Mesendoderm (in vitro differentiated cells): Measurements from ENCODE around the gene EEF1AKMT1.

Source experiments
- DNase-seq: peaks from one replicate; pipeline ENCODE4 v3.0.0; 2013
- H2AK5ac ChIP-seq: 2 replicates; pipeline ENCODE4 v1.6.1; 2013; ENCODE audit warnings: low read length, inconsistent platforms
- H2BK120ac ChIP-seq: 2 replicates; pipeline ENCODE4 v1.6.1; 2013; ENCODE audit warnings: low read depth, mild to moderate bottlenecking, low read length, moderate library complexity, mixed read lengths
- H2BK15ac ChIP-seq: replicated peaks from 2 replicates; pipeline ENCODE4 v1.6.1; 2013; ENCODE audit warnings: low read depth, mild to moderate bottlenecking, moderate library complexity
- H2BK5ac ChIP-seq: 2 replicates; pipeline ENCODE4 v1.6.1; 2013; ENCODE audit warnings: low read length, inconsistent platforms
- H3K18ac ChIP-seq: 2 replicates; pipeline ENCODE4 v1.6.1; 2013; ENCODE audit warnings: mild to moderate bottlenecking, low read length, mixed read lengths
- H3K23ac ChIP-seq: one replicate; pipeline ENCODE4 v1.6.1; 2013; ENCODE audit warnings: low read length
- H3K27ac ChIP-seq: 2 replicates; pipeline ENCODE4 v1.5.1; 2013; ENCODE audit warnings: low read depth, mild to moderate bottlenecking, inconsistent platforms, low read length, moderate library complexity
- H3K27me3 ChIP-seq: 2 replicates; pipeline ENCODE4 v1.6.1; 2013; ENCODE audit warnings: low read length, control low read depth, mild to moderate bottlenecking, inconsistent platforms; ENCODE audit not compliant: insufficient read depth, poor library complexity
- H3K36me3 ChIP-seq: 2 replicates; pipeline ENCODE4 v1.6.1; 2013; ENCODE audit warnings: low read length, inconsistent platforms; ENCODE audit not compliant: control insufficient read depth, insufficient read depth
- H3K4ac ChIP-seq: one replicate; pipeline ENCODE4 v1.6.1; 2013; ENCODE audit warnings: low read depth, mild to moderate bottlenecking, low read length, moderate library complexity
- H3K4me1 ChIP-seq: 2 replicates; pipeline ENCODE4 v1.6.1; 2013; ENCODE audit warnings: low read depth, low read length, inconsistent platforms; ENCODE audit not compliant: control insufficient read depth
- H3K4me2 ChIP-seq: 2 replicates; pipeline ENCODE4 v1.6.1; 2013; ENCODE audit warnings: low read length
- H3K4me3 ChIP-seq: 2 replicates; pipeline ENCODE4 v1.5.1; 2013; ENCODE audit warnings: mild to moderate bottlenecking, low read length
- H3K56ac ChIP-seq: one replicate; pipeline ENCODE4 v1.6.1; 2013; ENCODE audit warnings: low read length
- H3K79me1 ChIP-seq: 2 replicates; pipeline ENCODE4 v1.6.1; 2013; ENCODE audit warnings: low read length, inconsistent platforms
- H3K79me2 ChIP-seq: 2 replicates; pipeline ENCODE4 v1.6.1; 2013; ENCODE audit warnings: mild to moderate bottlenecking, low read length; ENCODE audit not compliant: control insufficient read depth, insufficient read depth
- H3K9ac ChIP-seq: 2 replicates; pipeline ENCODE4 v1.6.1; 2013; ENCODE audit warnings: low read length, inconsistent platforms
- H4K5ac ChIP-seq: one replicate; pipeline ENCODE4 v1.6.1; 2013; ENCODE audit warnings: low read length
- H4K8ac ChIP-seq: one replicate; pipeline ENCODE4 v1.6.1; 2013; ENCODE audit warnings: low read depth, mild to moderate bottlenecking, control low read depth, low read length, moderate library complexity
- WGBS: extraction: QIAGEN DNeasy Blood & Tissue Kit; methylation state at CpG from one replicate; pipeline ENCODE4 v1.1.7; 2013; ENCODE audit warnings: low lambda C conversion rate, missing lambda C conversion rate; ENCODE audit not compliant: insufficient coverage; ENCODE audit errors: extremely low coverage; 5-methylcytosine and 5-hydroxymethylcytosine counted together

The EEF1AKMT1 gene

GRCh38 chr13:20788312-20788711 is 14.6 kb upstream of the EEF1AKMT1 start:
- H2BK5ac ChIP-seq, result no peak overlapping the region
- H2BK120ac ChIP-seq, result no peak overlapping the region
- H3K4ac ChIP-seq, result no peak overlapping the region
- no peak overlapping the region for H3K18ac ChIP-seq
- no peak overlapping the region for H4K8ac ChIP-seq
- H3K36me3 ChIP-seq, result peaks cover 5% of the 10 kb centered on the region
- no peak overlapping the region for H3K4me2 ChIP-seq
- no peaks in the 10 kb centered on the region for H3K4me1 ChIP-seq
- H3K4me3 ChIP-seq, result no peak overlapping the region
- no peak overlapping the region for H2BK15ac ChIP-seq
- H3K23ac ChIP-seq, result no peak overlapping the region
- no peak overlapping the region for H3K9ac ChIP-seq
- H3K56ac ChIP-seq, result no peak overlapping the region
- H4K5ac ChIP-seq, result no peak overlapping the region
- no peaks in the 10 kb centered on the region for H3K27me3 ChIP-seq
- H3K79me1 ChIP-seq, result no peaks in the 10 kb centered on the region
- H3K27ac ChIP-seq, result no peak overlapping the region
- H2AK5ac ChIP-seq, result no peak overlapping the region
- DNase-seq, result no peak
- H3K79me2 ChIP-seq, result no peaks in the 10 kb centered on the region
- WGBS, result no CpG with 5 or more reads among the region's 1 CpG

GRCh38 chr13:20787180-20787579 is 13.4 kb upstream of the EEF1AKMT1 start:
- Histone ChIP-seq H2AK5ac (no peak overlapping the region), H3K56ac (no peak overlapping the region), H3K36me3 (peaks cover 5% of the 10 kb centered on the region), H3K9ac (no peak overlapping the region), H2BK120ac (no peak overlapping the region), H3K4me2 (no peak overlapping the region), H4K5ac (no peak overlapping the region), H3K79me2 (no peaks in the 10 kb centered on the region), H2BK15ac (no peak overlapping the region), H3K18ac (no peak overlapping the region), H4K8ac (no peak overlapping the region), H3K79me1 (no peaks in the 10 kb centered on the region), H3K27me3 (no peaks in the 10 kb centered on the region), H3K27ac (no peak overlapping the region), H2BK5ac (no peak overlapping the region), H3K4me1 (no peaks in the 10 kb centered on the region), H3K4ac (no peak overlapping the region), H3K4me3 (no peak overlapping the region), H3K23ac (no peak overlapping the region)
- no CpG with 5 or more reads among the region's 5 CpGs for WGBS
- DNase-seq, result no peak

- H3K23ac ChIP-seq, result no peak overlapping the region
- no peak overlapping the region for H2BK5ac ChIP-seq
- H4K5ac ChIP-seq, result no peak overlapping the region
- no peaks in the 10 kb centered on the region for H3K79me2 ChIP-seq
- H3K79me1 ChIP-seq, result no peaks in the 10 kb centered on the region
- no peak overlapping the region for H3K4ac ChIP-seq
- no peak overlapping the region for H3K18ac ChIP-seq
- H3K56ac ChIP-seq, result no peak overlapping the region
- no CpG with 5 or more reads among the region's 3 CpGs for WGBS
- peaks cover 4% of the 10 kb centered on the region for H3K36me3 ChIP-seq
- no peak overlapping the region for H3K27ac ChIP-seq
- H3K9ac ChIP-seq, result no peak overlapping the region
- H4K8ac ChIP-seq, result no peak overlapping the region
- no peak overlapping the region for H3K4me2 ChIP-seq
- no peak overlapping the region for H2AK5ac ChIP-seq
- H3K27me3 ChIP-seq, result no peaks in the 10 kb centered on the region
- H2BK120ac ChIP-seq, result no peak overlapping the region
- H3K4me3 ChIP-seq, result no peak overlapping the region
- H2BK15ac ChIP-seq, result no peak overlapping the region
- DNase-seq, result no peak
- no peaks in the 10 kb centered on the region for H3K4me1 ChIP-seq
Observed at GRCh38 chr13:20782116-20782708, 8.5 kb upstream of the EEF1AKMT1 start.

GRCh38 chr13:20780317-20780716 is 6.6 kb upstream of the EEF1AKMT1 start:
- no peak overlapping the region for H3K9ac ChIP-seq
- no peaks in the 10 kb centered on the region for H3K27me3 ChIP-seq
- no peak overlapping the region for H3K27ac ChIP-seq
- H3K4me3 ChIP-seq, result no peak overlapping the region
- WGBS, result no CpG with 5 or more reads among the region's 1 CpG
- DNase-seq, result no peak
- H2AK5ac ChIP-seq, result no peak overlapping the region
- no peak overlapping the region for H2BK5ac ChIP-seq
- H4K5ac ChIP-seq, result no peak overlapping the region
- no peak overlapping the region for H3K4me2 ChIP-seq
- no peak overlapping the region for H2BK15ac ChIP-seq
- no peaks in the 10 kb centered on the region for H3K36me3 ChIP-seq
- no peak overlapping the region for H2BK120ac ChIP-seq
- no peak overlapping the region for H4K8ac ChIP-seq
- no peak overlapping the region for H3K18ac ChIP-seq
- no peaks in the 10 kb centered on the region for H3K4me1 ChIP-seq
- no peak overlapping the region for H3K56ac ChIP-seq
- no peaks in the 10 kb centered on the region for H3K79me2 ChIP-seq
- H3K4ac ChIP-seq, result no peak overlapping the region
- H3K79me1 ChIP-seq, result no peaks in the 10 kb centered on the region
- no peak overlapping the region for H3K23ac ChIP-seq

GRCh38 chr13:20779405-20779804 is 5.6 kb upstream of the EEF1AKMT1 start:
- Histone ChIP-seq H2BK15ac (no peak overlapping the region), H3K56ac (no peak overlapping the region), H2BK120ac (no peak overlapping the region), H3K4ac (no peak overlapping the region), H3K4me3 (no peak overlapping the region), H4K5ac (no peak overlapping the region), H3K4me1 (no peaks in the 10 kb centered on the region), H3K27me3 (no peaks in the 10 kb centered on the region), H3K79me2 (no peaks in the 10 kb centered on the region), H3K9ac (no peak overlapping the region), H3K18ac (no peak overlapping the region), H3K23ac (no peak overlapping the region), H3K36me3 (no peaks in the 10 kb centered on the region), H2BK5ac (no peak overlapping the region), H3K79me1 (no peaks in the 10 kb centered on the region), H2AK5ac (no peak overlapping the region), H4K8ac (no peak overlapping the region), H3K4me2 (no peak overlapping the region), H3K27ac (no peak overlapping the region)
- DNase-seq, result peak; percentile 18
- no CpG with 5 or more reads among the region's 7 CpGs for WGBS

GRCh38 chr13:20778311-20778710 is 4.5 kb upstream of the EEF1AKMT1 start:
- no peak overlapping the region for H2BK5ac ChIP-seq
- H3K79me1 ChIP-seq, result no peaks in the 10 kb centered on the region
- no CpG with 5 or more reads among the region's 1 CpG for WGBS
- H3K56ac ChIP-seq, result no peak overlapping the region
- H3K79me2 ChIP-seq, result no peaks in the 10 kb centered on the region
- no peak overlapping the region for H4K5ac ChIP-seq
- no peak overlapping the region for H2BK15ac ChIP-seq
- H3K18ac ChIP-seq, result no peak overlapping the region
- no peak overlapping the region for H3K9ac ChIP-seq
- H3K36me3 ChIP-seq, result no peaks in the 10 kb centered on the region
- no peak for DNase-seq
- no peak overlapping the region for H2BK120ac ChIP-seq
- no peak overlapping the region for H3K4ac ChIP-seq
- no peak overlapping the region for H2AK5ac ChIP-seq
- H3K27ac ChIP-seq, result no peak overlapping the region
- no peaks in the 10 kb centered on the region for H3K27me3 ChIP-seq
- H3K4me3 ChIP-seq, result no peak overlapping the region
- H3K4me1 ChIP-seq, result no peaks in the 10 kb centered on the region
- no peak overlapping the region for H3K4me2 ChIP-seq
- H3K23ac ChIP-seq, result no peak overlapping the region
- no peak overlapping the region for H4K8ac ChIP-seq
